IMR-90 (cell line): ENCODE results near the gene IKBKE. TPM values are rescaled to one million over a fixed set of nuclear protein-coding genes. Genes with fewer than 3 reads are reported as not detected.

ENCODE experiments used
- ATAC-seq: fragments of 200-7000 bp; cut with Tn5 transposase; 2 replicates; pipeline ENCODE4 v1.9.1; 2020; ENCODE audit warnings: low read depth, mild to moderate bottlenecking, moderate library complexity
- BruUV-seq: library from RNA; stranded (reverse); fragments of 400-500 nt; replicated peaks from 2 replicates; lab custom pipeline; 2021; lab: Mats Ljungman, UMichigan
- CTCF ChIA-PET: fragments of 300-600 bp; formaldehyde crosslinking; extraction: SDS; loops from one replicate; lab custom pipeline; 2021; ENCODE audit warnings: antibody characterized with exemption; lab: Yijun Ruan, JAX
- POLR2A ChIA-PET: fragments of 300-600 bp; sonication (Branson Sonifier 250); formaldehyde crosslinking; loops from one replicate; lab custom pipeline; 2022; ENCODE audit warnings: antibody characterized with exemption; ENCODE audit not compliant: unreplicated experiment; lab: Charles Lee
- DNase-seq: peaks from one replicate; pipeline ENCODE4 v3.0.0; 2013
- H2AFZ ChIP-seq: replicated peaks from 2 replicates; pipeline ENCODE3; 2013; ENCODE audit warnings: low read length, mild to moderate bottlenecking; ENCODE audit not compliant: poor library complexity
- H2AK5ac ChIP-seq: 2 replicates; pipeline ENCODE4 v1.6.1; 2013; ENCODE audit warnings: low read depth, low read length, inconsistent platforms
- H2AK9ac ChIP-seq: replicated peaks from 2 replicates; pipeline ENCODE3; 2013; ENCODE audit warnings: mild to moderate bottlenecking, low read depth, low read length, moderate library complexity; ENCODE audit not compliant: poor library complexity
- H2BK120ac ChIP-seq: 2 replicates; pipeline ENCODE4 v1.6.1; 2013; ENCODE audit warnings: low read depth, low read length, inconsistent platforms
- H2BK15ac ChIP-seq: 3 replicates; pipeline ENCODE4 v1.6.1; 2013; ENCODE audit warnings: low read depth, low read length, inconsistent platforms
- H2BK20ac ChIP-seq: 2 replicates; pipeline ENCODE4 v1.6.1; 2013; ENCODE audit warnings: low read depth, mild to moderate bottlenecking, inconsistent platforms, low read length, moderate library complexity
- H2BK5ac ChIP-seq: 2 replicates; pipeline ENCODE4 v1.6.1; 2013; ENCODE audit warnings: mild to moderate bottlenecking, low read depth, low read length, inconsistent platforms; ENCODE audit not compliant: poor library complexity, severe bottlenecking
- H3K14ac ChIP-seq: replicated peaks from 2 replicates; pipeline ENCODE4 v1.6.1; 2013; ENCODE audit warnings: low read depth, low read length, inconsistent platforms
- H3K18ac ChIP-seq: 2 replicates; pipeline ENCODE4 v1.6.1; 2013; ENCODE audit warnings: low read depth, low read length, control low read depth
- H3K23ac ChIP-seq: 2 replicates; pipeline ENCODE4 v1.6.1; 2013; ENCODE audit warnings: low read depth, low read length, inconsistent platforms
- H3K27ac ChIP-seq: 2 replicates; pipeline ENCODE4 v1.5.1; 2013; ENCODE audit warnings: mild to moderate bottlenecking, control low read depth, low read length; ENCODE audit not compliant: insufficient read depth
- H3K27me3 ChIP-seq: 2 replicates; pipeline ENCODE4 v1.6.1; 2013; ENCODE audit warnings: low read length; ENCODE audit not compliant: control insufficient read depth, insufficient read depth
- H3K36me3 ChIP-seq: 2 replicates; pipeline ENCODE4 v1.6.1; 2013; ENCODE audit warnings: low read length, mixed read lengths; ENCODE audit not compliant: control insufficient read depth, insufficient read depth
- H3K4ac ChIP-seq: 2 replicates; pipeline ENCODE4 v1.6.1; 2013; ENCODE audit warnings: low read depth, low read length, inconsistent platforms
- H3K4me1 ChIP-seq: 2 replicates; pipeline ENCODE4 v1.6.1; 2013; ENCODE audit warnings: low read length, mixed read lengths; ENCODE audit not compliant: control insufficient read depth, insufficient read depth
- H3K4me2 ChIP-seq: 2 replicates; pipeline ENCODE4 v1.6.1; 2013; ENCODE audit warnings: low read depth, mild to moderate bottlenecking, control low read depth, low read length, moderate library complexity
- H3K4me3 ChIP-seq: 2 replicates; pipeline ENCODE4 v1.5.1; 2013; ENCODE audit warnings: low read depth, mild to moderate bottlenecking, control low read depth, low read length, moderate library complexity; ENCODE audit not compliant: insufficient read depth
- H3K56ac ChIP-seq: 2 replicates; pipeline ENCODE4 v1.6.1; 2013; ENCODE audit warnings: low read length, inconsistent platforms; ENCODE audit not compliant: insufficient read depth; ENCODE audit errors: extremely low read depth
- H3K79me1 ChIP-seq, 2 experiments: 2 replicates each; pipeline ENCODE4 v1.6.1; 2013; ENCODE audit warnings: low read length in 2 of 2, inconsistent platforms in 1 of 2, low read depth in 1 of 2
- H3K9ac ChIP-seq: 2 replicates; pipeline ENCODE4 v1.6.1; 2013; ENCODE audit warnings: low read depth, low read length, control low read depth
- H3K9me1 ChIP-seq: 2 replicates; pipeline ENCODE4 v1.6.1; 2013; ENCODE audit warnings: low read length, inconsistent platforms; ENCODE audit not compliant: insufficient read depth
- H3K9me3 ChIP-seq: 2 replicates; pipeline ENCODE4 v1.6.1; 2013; ENCODE audit warnings: low read length; ENCODE audit not compliant: control insufficient read depth, insufficient read depth
- H4K20me1 ChIP-seq: 2 replicates; pipeline ENCODE4 v1.6.1; 2013; ENCODE audit warnings: low read length, inconsistent platforms; ENCODE audit not compliant: insufficient read depth
- H4K5ac ChIP-seq: 2 replicates; pipeline ENCODE4 v1.6.1; 2013; ENCODE audit warnings: mild to moderate bottlenecking, low read depth, low read length, control low read depth
- H4K8ac ChIP-seq, 2 experiments: 2 replicates each; pipeline ENCODE4 v1.6.1; 2013; ENCODE audit warnings: low read depth in 2 of 2, low read length in 2 of 2, control low read depth in 1 of 2, inconsistent platforms in 1 of 2
- H4K91ac ChIP-seq: 2 replicates; pipeline ENCODE4 v1.6.1; 2013; ENCODE audit warnings: low read depth, low read length, inconsistent platforms; ENCODE audit not compliant: insufficient read depth
- BHLHE40 ChIP-seq: fragments of 150-350 bp; IDR thresholded peaks from 2 replicates; pipeline ENCODE4 v1.6.1; 2016; ENCODE audit warnings: mild to moderate bottlenecking, low read depth, low read length
- CEBPB ChIP-seq: IDR thresholded peaks from 2 replicates; pipeline ENCODE4 v1.6.1; 2012; ENCODE audit warnings: low read depth, low read length, improper control_type of control experiment
- CHD1 ChIP-seq: IDR thresholded peaks from 2 replicates; pipeline ENCODE4 v1.6.1; 2012; ENCODE audit warnings: low read depth, low read length, improper control_type of control experiment
- CTCF ChIP-seq: conservative IDR thresholded peaks from 2 replicates; pipeline ENCODE4 v1.5.1; 2012; ENCODE audit warnings: mild to moderate bottlenecking, low read depth, low read length, improper control_type of control experiment
- ELK1 ChIP-seq: fragments of 150-350 bp; IDR thresholded peaks from 2 replicates; pipeline ENCODE4 v1.6.1; 2016; ENCODE audit warnings: low read depth, mild to moderate bottlenecking, low read length, moderate library complexity, borderline replicate concordance
- FOS ChIP-seq: fragments of 150-350 bp; IDR thresholded peaks from 2 replicates; pipeline ENCODE4 v1.6.1; 2016; ENCODE audit warnings: low read depth, low read length
- MAFK ChIP-seq: IDR thresholded peaks from 2 replicates; pipeline ENCODE4 v1.6.1; 2012; ENCODE audit warnings: low read depth, low read length, improper control_type of control experiment
- MAZ ChIP-seq: IDR thresholded peaks from 2 replicates; pipeline ENCODE4 v1.6.1; 2012; ENCODE audit warnings: low read depth, mild to moderate bottlenecking, low read length, improper control_type of control experiment, moderate library complexity, borderline replicate concordance
- MXI1 ChIP-seq: IDR thresholded peaks from 2 replicates; pipeline ENCODE4 v1.6.1; 2012; ENCODE audit warnings: low read depth, mild to moderate bottlenecking, low read length, moderate library complexity, borderline replicate concordance
- NFE2L2 ChIP-seq: fragments of 150-350 bp; IDR thresholded peaks from 2 replicates; pipeline ENCODE4 v1.6.1; 2016; ENCODE audit warnings: low read depth, mild to moderate bottlenecking, low read length
- POLR2A ChIP-seq: IDR thresholded peaks from 2 replicates; pipeline ENCODE4 v1.6.1; 2012; ENCODE audit warnings: mild to moderate bottlenecking, low read depth, low read length
- RAD21 ChIP-seq: IDR thresholded peaks from 2 replicates; pipeline ENCODE4 v1.6.1; 2012; ENCODE audit warnings: low read length, improper control_type of control experiment
- RCOR1 ChIP-seq: IDR thresholded peaks from 2 replicates; pipeline ENCODE4 v1.6.1; 2012; ENCODE audit warnings: mild to moderate bottlenecking, low read length, improper control_type of control experiment; ENCODE audit not compliant: insufficient replicate concordance
- RFX5 ChIP-seq: IDR thresholded peaks from 2 replicates; pipeline ENCODE4 v1.8.0; 2012; ENCODE audit warnings: low read depth, mild to moderate bottlenecking, low read length, moderate library complexity
- SMC3 ChIP-seq: fragments of 150-350 bp; IDR thresholded peaks from 2 replicates; pipeline ENCODE4 v1.6.1; 2016; ENCODE audit warnings: low read depth, mild to moderate bottlenecking, antibody characterized with exemption, low read length, moderate library complexity
- USF2 ChIP-seq: fragments of 150-350 bp; IDR thresholded peaks from 2 replicates; pipeline ENCODE4 v1.6.1; 2017; ENCODE audit warnings: mild to moderate bottlenecking, antibody characterized with exemption, low read length, low read depth
- WGBS, 2 experiments: methylation state at CpG; one replicate each; pipeline versions ENCODE4 v1.1.5 to v1.1.7; 2013; ENCODE audit warnings: missing lambda C conversion rate in 2 of 2; ENCODE audit not compliant: insufficient read length in 1 of 2; ENCODE audit errors: extremely low coverage in 2 of 2; 5-methylcytosine and 5-hydroxymethylcytosine counted together
- dilution Hi-C: fragments of 300-500 bp; cut with HindIII; formaldehyde crosslinking; loops from one replicate; pipeline ENCODE4 v1.14.3; 2018; ENCODE audit warnings: low sequenced_read_pairs; ENCODE audit not compliant: unreplicated experiment
- in situ Hi-C: fragments of 300-500 bp; cut with MboI; formaldehyde crosslinking; loops from 3 replicates; pipeline ENCODE4 v1.14.3; 2019; ENCODE audit warnings: low sequenced_read_pairs, inconsistent platforms, mixed read lengths
- intact Hi-C: fragments of 100-400 bp; cut with micrococcal nuclease; formaldehyde crosslinking; loops from 2 replicates; pipeline ENCODE4 v1.10.0; 2022
- polyA plus RNA-seq, 3 experiments: library from polyadenylated mRNA; depleted of rRNA; stranded (reverse); fragments of >200 nt; gene quantifications; 2 replicates each; pipeline ENCODE4 v1.2.3, GENCODE V29; 2012; ENCODE audit warnings: low replicate concordance in 1 of 3
- total RNA-seq: library from RNA; depleted of rRNA; stranded (reverse); fragments of >200 nt; gene quantifications from 2 replicates; pipeline ENCODE4 v1.2.3, GENCODE V29; 2012

The IKBKE gene
- total and polyA plus RNA-seq, 2 of the 4 experiments (the other 2 are of a cell fraction): 20.3 to 24.0 TPM

GRCh38 chr1:206491616-206492015 lies 21.3 kb downstream of the IKBKE start:
- WGBS, 2 experiments: 100% methylated on average over 4 of the region's 4 CpGs; no CpG with 5 or more reads in 1 of the 2 experiments
- CTCF ChIA-PET: interaction anchor here (2.7 kb wide), 1 partner anchor 92 kb away, joined by 15 read pairs; no protein-coding TSS in a partner anchor
- H3K18ac ChIP-seq: no peak overlapping the region
- 0 out of 2 replicates have a peak overlapping the region, but pooled peaks have one; percentile 9 for H3K4ac ChIP-seq
- peaks cover 4% of the 10 kb centered on the region for H3K4me1 ChIP-seq
- in situ Hi-C loops (no loop called here), dilution Hi-C loops (no loop called here), intact Hi-C loops (loop anchor here (5.0 kb wide), 1 partner anchor 421 kb away; no protein-coding TSS in a partner anchor)
- H2BK5ac ChIP-seq: no peak overlapping the region
- H3K4me2 ChIP-seq: no peak overlapping the region
- ATAC-seq (no peak), DNase-seq (no peak)
- no peak overlapping the region for H3K4me3 ChIP-seq
- POLR2A ChIA-PET: no interaction called here
- H3K27ac ChIP-seq: no peak overlapping the region
- peaks cover 43% of the 10 kb centered on the region for H3K36me3 ChIP-seq
- no peak overlapping the region; the same call in 1 of the 2 replicates for H3K23ac ChIP-seq
- H3K14ac ChIP-seq: no peak overlapping the region
- no peaks in the 10 kb centered on the region for H3K9me3 ChIP-seq
- TF ChIP-seq ELK1: no peak
- TF ChIP-seq RFX5: no peak
- TF ChIP-seq BHLHE40: no peak
- no peak for TF ChIP-seq FOS
- TF ChIP-seq SMC3: no peak
- no peak for TF ChIP-seq CTCF
- TF ChIP-seq CHD1: no peak
- TF ChIP-seq NFE2L2: no peak
- TF ChIP-seq RAD21: no peak
- TF ChIP-seq MXI1: no peak
- TF ChIP-seq RCOR1: no peak
- no peak for TF ChIP-seq USF2
- TF ChIP-seq MAFK: no peak
- no peak for TF ChIP-seq MAZ
- TF ChIP-seq CEBPB: no peak
- no peak for TF ChIP-seq POLR2A
- H3K56ac ChIP-seq: no peak overlapping the region
- H3K27me3 ChIP-seq: no peaks in the 10 kb centered on the region
- no peak overlapping the region for H3K9ac ChIP-seq
- peak overlapping the region; percentile 56 for H2AFZ ChIP-seq
- no peak overlapping the region for H2BK15ac ChIP-seq
- H3K79me1 ChIP-seq: no peaks in the 10 kb centered on the region
- H2BK20ac ChIP-seq: no peak overlapping the region
- peak overlapping the region; percentile 89 for H2AK9ac ChIP-seq
- H4K5ac ChIP-seq: no peak overlapping the region
- H2AK5ac ChIP-seq: peak overlapping the region; percentile 11; the same call in 1 of the 2 replicates
- no peaks in the 10 kb centered on the region; the same call in 1 of the 2 replicates for H4K20me1 ChIP-seq
- no peak overlapping the region for H4K8ac ChIP-seq
- H2BK120ac ChIP-seq: no peak overlapping the region
- BruUV-seq: no TSS peak
- no peak overlapping the region; the same call in 1 of the 2 replicates for H4K91ac ChIP-seq
- 0 out of 2 replicates have a peak, but pooled peaks cover 6% of the 10 kb centered on the region for H3K9me1 ChIP-seq
